ENCODE measurements around the gene RHEB.

GRCh38 chr7:151559557-151560183 lies 40.0 kb upstream of the RHEB start:
- no peak for TF ChIP-seq EZH2phosphoT487 (IDR thresholded peaks at IDR 0.05; ENCODE audit: borderline replicate concordance, low read length)
- TF ChIP-seq, protein P1, sequence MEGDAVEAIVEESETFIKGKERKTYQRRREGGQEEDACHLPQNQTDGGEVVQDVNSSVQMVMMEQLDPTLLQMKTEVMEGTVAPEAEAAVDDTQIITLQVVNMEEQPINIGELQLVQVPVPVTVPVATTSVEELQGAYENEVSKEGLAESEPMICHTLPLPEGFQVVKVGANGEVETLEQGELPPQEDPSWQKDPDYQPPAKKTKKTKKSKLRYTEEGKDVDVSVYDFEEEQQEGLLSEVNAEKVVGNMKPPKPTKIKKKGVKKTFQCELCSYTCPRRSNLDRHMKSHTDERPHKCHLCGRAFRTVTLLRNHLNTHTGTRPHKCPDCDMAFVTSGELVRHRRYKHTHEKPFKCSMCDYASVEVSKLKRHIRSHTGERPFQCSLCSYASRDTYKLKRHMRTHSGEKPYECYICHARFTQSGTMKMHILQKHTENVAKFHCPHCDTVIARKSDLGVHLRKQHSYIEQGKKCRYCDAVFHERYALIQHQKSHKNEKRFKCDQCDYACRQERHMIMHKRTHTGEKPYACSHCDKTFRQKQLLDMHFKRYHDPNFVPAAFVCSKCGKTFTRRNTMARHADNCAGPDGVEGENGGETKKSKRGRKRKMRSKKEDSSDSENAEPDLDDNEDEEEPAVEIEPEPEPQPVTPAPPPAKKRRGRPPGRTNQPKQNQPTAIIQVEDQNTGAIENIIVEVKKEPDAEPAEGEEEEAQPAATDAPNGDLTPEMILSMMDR (IDR thresholded peaks at IDR 0.05; ENCODE audit: low read depth, low read length, poor library complexity, severe bottlenecking) = no peak
